Common myeloid progenitor, CD34-positive (primary cell): ENCODE measurements around the gene CHRD.

Experiments used
- CTCF ChIA-PET: fragments of 350-600 bp; sonication (Branson Sonifier 250); formaldehyde crosslinking; loops from one replicate; lab custom pipeline; 2021; ENCODE audit warnings: antibody characterized with exemption; lab: Charles Lee
- POLR2A ChIA-PET: fragments of 350-600 bp; sonication (Branson Sonifier 250); formaldehyde crosslinking; loops from one replicate; lab custom pipeline; 2021; ENCODE audit warnings: antibody characterized with exemption; lab: Charles Lee
- DNase-seq, 3 donors: peaks; one replicate each; pipeline versions ENCODE4 v3.0.0 to v3.0.0-alpha.2; 2013
- H3K27ac ChIP-seq, 2 experiments: 1 replicate in 1 of 2; 2 replicates in 1 of 2; pipeline ENCODE4 v1.7.0; 2013; ENCODE audit warnings: inconsistent platforms in 2 of 2, low read length in 2 of 2, mild to moderate bottlenecking in 2 of 2, low read depth in 1 of 2, moderate library complexity in 1 of 2; ENCODE audit not compliant: severe bottlenecking in 2 of 2, insufficient read depth in 1 of 2, poor library complexity in 1 of 2
- H3K27me3 ChIP-seq, 5 experiments: replicated peaks in 2 of 5; 1 replicate in 3 of 5; 2 replicates in 2 of 5; pipeline versions ENCODE4 v1.6.1 to v1.7.0; 2013; ENCODE audit warnings: low read length in 4 of 5, mild to moderate bottlenecking in 2 of 5, moderate library complexity in 2 of 5, inconsistent platforms in 1 of 5; ENCODE audit not compliant: insufficient read depth in 5 of 5, control insufficient read depth in 4 of 5
- H3K36me3 ChIP-seq, 4 experiments: 1 replicate in 2 of 4; 2 replicates in 2 of 4; pipeline versions ENCODE4 v1.6.1 to v1.7.0; 2013; ENCODE audit warnings: low read length in 3 of 4, control low read depth in 1 of 4, mild to moderate bottlenecking in 1 of 4; ENCODE audit not compliant: control insufficient read depth in 4 of 4, insufficient read depth in 4 of 4
- H3K4me1 ChIP-seq, 4 experiments: 1 replicate in 3 of 4; 2 replicates in 1 of 4; pipeline versions ENCODE4 v1.6.1 to v1.7.1; 2013; ENCODE audit warnings: low read length in 3 of 4, mild to moderate bottlenecking in 3 of 4, control low read depth in 1 of 4, inconsistent platforms in 1 of 4, moderate library complexity in 1 of 4; ENCODE audit not compliant: control insufficient read depth in 4 of 4, insufficient read depth in 4 of 4; ENCODE audit errors: control extremely low read depth in 1 of 4
- H3K4me3 ChIP-seq, 7 experiments: 1 replicate in 4 of 7; 2 replicates in 3 of 7; pipeline versions ENCODE4 v1.5.1 to v1.7.0; 2013; ENCODE audit warnings: mild to moderate bottlenecking in 7 of 7, low read length in 6 of 7, moderate library complexity in 6 of 7, inconsistent platforms in 2 of 7, low read depth in 2 of 7, control low read depth in 1 of 7; ENCODE audit not compliant: insufficient read depth in 4 of 7, control insufficient read depth in 1 of 7; ENCODE audit errors: extremely low read depth in 1 of 7
- H3K9me3 ChIP-seq, 5 experiments: 1 replicate in 4 of 5; 2 replicates in 1 of 5; pipeline versions ENCODE4 v1.6.1 to v1.7.1; 2013; ENCODE audit warnings: low read length in 4 of 5, mild to moderate bottlenecking in 2 of 5, inconsistent platforms in 1 of 5, low read depth in 1 of 5, moderate library complexity in 1 of 5; ENCODE audit not compliant: control insufficient read depth in 4 of 5, insufficient read depth in 2 of 5; ENCODE audit errors: control extremely low read depth in 1 of 5
- WGBS: methylation state at CpG from one replicate; pipeline ENCODE4 v1.1.5; 2013; ENCODE audit not compliant: insufficient coverage; 5-methylcytosine and 5-hydroxymethylcytosine counted together

The CHRD gene

DNA sequence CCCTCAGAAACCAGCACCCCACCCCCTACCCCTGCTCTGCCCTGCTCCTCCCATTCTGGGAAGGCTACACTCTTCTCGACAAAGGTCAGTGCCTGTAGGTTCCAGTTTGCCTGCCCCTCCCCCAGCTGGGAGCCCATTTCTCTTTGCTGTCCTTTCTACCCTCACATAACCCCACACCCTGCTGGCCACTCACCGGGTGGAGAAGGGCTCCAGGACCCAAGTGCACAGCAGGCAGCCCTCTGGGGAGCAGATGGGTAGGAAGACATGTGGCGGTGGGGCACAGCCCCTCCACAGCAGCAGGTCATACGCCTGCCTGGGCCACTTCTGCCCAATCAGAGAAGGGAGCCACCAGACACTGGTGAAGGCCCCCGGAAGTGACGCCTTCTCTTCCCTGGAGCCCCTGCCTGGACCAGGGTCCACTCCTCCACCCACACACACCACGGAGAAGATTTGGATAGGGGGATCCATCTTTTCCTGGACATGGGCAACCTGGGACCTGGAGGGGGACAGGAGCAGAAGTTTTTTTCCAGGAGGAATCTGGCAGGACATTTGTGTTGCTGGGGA, 1.9 kb upstream of the CHRD start, which contains the start of gene THPO:
THPO (minus strand) TSS at position 326 of the 564 bp plus-strand sequence. CDS start 1,948 bp downstream, outside the sequence.
- no peaks in the 10 kb centered on the region for H3K9me3 ChIP-seq
- ChIA-PET CTCF (interaction anchor here (1.2 to 15.3 kb wide), 7 partner anchors 9 to 164 kb away, joined by 3 to 368 read pairs (median 5); no protein-coding TSS in a partner anchor), POLR2A (no interaction called here)
- H3K27ac ChIP-seq = no peak within 1 kb of the TSS
- H3K36me3 ChIP-seq = no peaks in the 10 kb centered on the region
- peaks cover 2 to 27% (median 21%) of the 10 kb centered on the region in 4 experiments for H3K4me1 ChIP-seq
- 100% methylated on average over 4 of the region's 7 CpGs for WGBS
- no peak within 1 kb of the TSS for H3K4me3 ChIP-seq
- peaks cover 0 to 47% (median 22%) of the 10 kb centered on the region in 5 experiments for H3K27me3 ChIP-seq
- no peak for DNase-seq

DNA sequence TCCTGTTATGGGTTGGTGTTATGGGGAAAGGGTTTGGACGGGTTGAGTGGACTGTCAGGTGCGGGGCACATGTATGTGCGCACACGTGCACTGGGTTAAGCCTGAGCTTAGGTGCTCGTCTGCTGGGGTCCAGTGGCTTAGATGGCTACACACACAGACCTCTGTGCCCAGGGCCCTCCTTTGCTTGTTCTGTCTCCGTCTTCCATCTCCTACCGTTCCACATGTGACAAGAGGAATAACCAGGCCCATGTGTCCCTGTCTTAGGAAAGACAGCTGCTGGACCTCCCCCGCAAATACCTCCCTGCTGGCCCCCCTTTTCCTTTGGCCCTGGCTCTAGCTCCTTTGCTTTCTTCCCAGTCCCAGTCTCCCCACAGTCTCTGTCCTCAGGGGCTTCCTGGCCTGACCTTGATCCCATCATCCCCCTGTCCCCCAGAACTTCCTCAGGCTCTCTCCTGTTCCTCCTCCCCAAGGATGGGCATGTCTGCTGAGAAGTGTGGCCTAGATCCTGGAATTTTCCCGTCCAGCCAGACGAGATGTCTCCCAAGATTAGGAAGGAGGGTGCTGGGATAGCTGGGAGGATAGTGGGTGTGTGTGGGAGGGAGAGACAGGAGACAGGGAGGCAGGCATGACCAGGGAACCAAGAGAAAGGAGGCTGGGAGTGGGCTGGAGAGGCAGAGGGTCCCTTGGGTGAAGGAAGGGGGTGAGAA, 1.1 kb upstream of the CHRD start:
- WGBS = 96% methylated on average over 9 of the region's 10 CpGs
- H3K4me3 ChIP-seq = no peak overlapping the region
- no peak for DNase-seq
- no peak overlapping the region for H3K27ac ChIP-seq
- POLR2A ChIA-PET = no interaction called here
- H3K27me3 ChIP-seq = peaks cover 0 to 48% (median 22%) of the 10 kb centered on the region in 5 experiments
- no peaks in the 10 kb centered on the region for H3K36me3 ChIP-seq
- CTCF ChIA-PET = interaction anchor here (0.7 to 2.4 kb wide), 4 partner anchors 10 to 163 kb away, joined by 3 to 10 read pairs (median 4); no protein-coding TSS in a partner anchor
- peaks cover 2 to 27% (median 21%) of the 10 kb centered on the region in 4 experiments for H3K4me1 ChIP-seq
- no peaks in the 10 kb centered on the region for H3K9me3 ChIP-seq

- WGBS = 0% methylated on average over 36 of the region's 62 CpGs
- Histone ChIP-seq H3K27ac (no peak overlapping the region), H3K4me3 (peak overlapping the region in 5 of 7 experiments; percentile 11 to 64 (median 46)), H3K9me3 (no peaks in the 10 kb centered on the region), H3K4me1 (peaks cover 2 to 27% (median 21%) of the 10 kb centered on the region in 4 experiments), H3K36me3 (no peaks in the 10 kb centered on the region), H3K27me3 (peaks cover 0 to 48% (median 22%) of the 10 kb centered on the region in 5 experiments)
- ChIA-PET CTCF (interaction anchor here (1.5 kb wide), 1 partner anchor 134 kb away, joined by 6 read pairs; no protein-coding TSS in a partner anchor), POLR2A (no interaction called here)
- peak; percentile 11 to 57 (median 48) for DNase-seq
Observed at GRCh38 chr3:184380185-184380626, 352 bp downstream of the CHRD start.

- ChIA-PET POLR2A (no interaction called here), CTCF (interaction anchor here (1.1 to 2.5 kb wide), 5 partner anchors 9 to 133 kb away, joined by 3 to 14 read pairs (median 3); partner anchors contain the start of gene FAM131A)
- peaks cover 0 to 48% (median 22%) of the 10 kb centered on the region in 5 experiments for H3K27me3 ChIP-seq
- H3K27ac ChIP-seq = no peak overlapping the region
- H3K4me3 ChIP-seq = peak overlapping the region in 6 of 7 experiments; percentile 15 to 64 (median 37)
- no peaks in the 10 kb centered on the region for H3K9me3 ChIP-seq
- no peaks in the 10 kb centered on the region for H3K36me3 ChIP-seq
- H3K4me1 ChIP-seq = peaks cover 2 to 27% (median 21%) of the 10 kb centered on the region in 4 experiments
- peak in 1 of 3 donors; percentile 22 for DNase-seq
- WGBS = 3% methylated on average over 38 of the region's 42 CpGs
Observed at GRCh38 chr3:184380627-184381260, 890 bp downstream of the CHRD start.

GRCh38 chr3:184381261-184382224, 1.7 kb downstream of the CHRD start:
- CTCF ChIA-PET = interaction anchor here (0.8 to 2.5 kb wide), 6 partner anchors 9 to 161 kb away, joined by 3 to 14 read pairs (median 3); partner anchors contain the start of gene FAM131A
- Histone ChIP-seq H3K36me3 (no peaks in the 10 kb centered on the region), H3K4me1 (peaks cover 2 to 27% (median 21%) of the 10 kb centered on the region in 4 experiments), H3K27ac (no peak overlapping the region), H3K4me3 (peak overlapping the region in 4 of 7 experiments; percentile 25 to 64 (median 42)), H3K27me3 (peaks cover 0 to 45% (median 22%) of the 10 kb centered on the region in 5 experiments), H3K9me3 (no peaks in the 10 kb centered on the region)
- DNase-seq = peak; percentile 11 to 76 (median 56)
- WGBS = 12% methylated on average over 29 of the region's 55 CpGs
- POLR2A ChIA-PET = no interaction called here
